Epithelial cell of proximal tubule (primary cell): ENCODE results near the gene HOXB3. TPM values are rescaled to one million over a fixed set of nuclear protein-coding genes. Genes with fewer than 3 reads are reported as not detected.

ENCODE experiments used
- DNase-seq: peaks from one replicate; pipeline ENCODE4 v3.0.0-alpha.2; 2011; ENCODE audit warnings: low read depth
- H3K4me3 ChIP-seq: 2 replicates; pipeline ENCODE4 v1.5.1; 2011; ENCODE audit warnings: low read depth, mild to moderate bottlenecking, low read length
- CTCF ChIP-seq: conservative IDR thresholded peaks from 2 replicates; pipeline ENCODE4 v1.5.1; 2012; ENCODE audit warnings: low read depth, mild to moderate bottlenecking, low read length
- total RNA-seq: library from RNA; depleted of rRNA; stranded (reverse); fragments of >200 nt; gene quantifications from 2 replicates; pipeline ENCODE4 v1.2.3, GENCODE V29; 2015

HOXB3 gene
- total RNA-seq, 1 donor from 2014 or later: 49.9 TPM

- no peak for TF ChIP-seq CTCF
- no peak for DNase-seq
- peak within 1 kb of the TSS; percentile 86 for H3K4me3 ChIP-seq
Observed at GRCh38 chr17:48615047-48615962, 25.3 kb upstream of the HOXB3 start, which contains the start of gene HOXB8. HOXB8 (minus strand) TSS chr17:48615292; CDS start chr17:48614704, 588 bp downstream.

GRCh38 chr17:48613862-48614694 lies 24.0 kb upstream of the HOXB3 start:
- peak overlapping the region; percentile 86 for H3K4me3 ChIP-seq
- DNase-seq: no peak
- no peak for TF ChIP-seq CTCF

GRCh38 chr17:48612854-48613691 lies 23.0 kb upstream of the HOXB3 start:
- TF ChIP-seq CTCF: no peak
- peak overlapping the region; percentile 86 for H3K4me3 ChIP-seq
- no peak for DNase-seq

GRCh38 chr17:48612456-48612853 lies 22.4 kb upstream of the HOXB3 start:
- DNase-seq: no peak
- H3K4me3 ChIP-seq: peak overlapping the region; percentile 86
- TF ChIP-seq CTCF: no peak

- peak overlapping the region; percentile 86 for H3K4me3 ChIP-seq
- no peak for TF ChIP-seq CTCF
- DNase-seq: no peak
Observed at GRCh38 chr17:48611681-48612455, 21.8 kb upstream of the HOXB3 start.

- TF ChIP-seq CTCF: no peak
- DNase-seq: no peak
- peak overlapping the region; percentile 86 for H3K4me3 ChIP-seq
Observed at GRCh38 chr17:48611213-48611612, 21.2 kb upstream of the HOXB3 start.
